CD4-positive, alpha-beta T cell treated with Interleukin-4 for 4 hours (primary cell): ENCODE results near the gene RBMS1.

Experiments
- DNase-seq: peaks from one replicate; pipeline ENCODE4 v3.0.0-alpha.2; 2020

RBMS1 gene, protein sequence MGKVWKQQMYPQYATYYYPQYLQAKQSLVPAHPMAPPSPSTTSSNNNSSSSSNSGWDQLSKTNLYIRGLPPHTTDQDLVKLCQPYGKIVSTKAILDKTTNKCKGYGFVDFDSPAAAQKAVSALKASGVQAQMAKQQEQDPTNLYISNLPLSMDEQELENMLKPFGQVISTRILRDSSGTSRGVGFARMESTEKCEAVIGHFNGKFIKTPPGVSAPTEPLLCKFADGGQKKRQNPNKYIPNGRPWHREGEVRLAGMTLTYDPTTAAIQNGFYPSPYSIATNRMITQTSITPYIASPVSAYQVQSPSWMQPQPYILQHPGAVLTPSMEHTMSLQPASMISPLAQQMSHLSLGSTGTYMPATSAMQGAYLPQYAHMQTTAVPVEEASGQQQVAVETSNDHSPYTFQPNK

DNA sequence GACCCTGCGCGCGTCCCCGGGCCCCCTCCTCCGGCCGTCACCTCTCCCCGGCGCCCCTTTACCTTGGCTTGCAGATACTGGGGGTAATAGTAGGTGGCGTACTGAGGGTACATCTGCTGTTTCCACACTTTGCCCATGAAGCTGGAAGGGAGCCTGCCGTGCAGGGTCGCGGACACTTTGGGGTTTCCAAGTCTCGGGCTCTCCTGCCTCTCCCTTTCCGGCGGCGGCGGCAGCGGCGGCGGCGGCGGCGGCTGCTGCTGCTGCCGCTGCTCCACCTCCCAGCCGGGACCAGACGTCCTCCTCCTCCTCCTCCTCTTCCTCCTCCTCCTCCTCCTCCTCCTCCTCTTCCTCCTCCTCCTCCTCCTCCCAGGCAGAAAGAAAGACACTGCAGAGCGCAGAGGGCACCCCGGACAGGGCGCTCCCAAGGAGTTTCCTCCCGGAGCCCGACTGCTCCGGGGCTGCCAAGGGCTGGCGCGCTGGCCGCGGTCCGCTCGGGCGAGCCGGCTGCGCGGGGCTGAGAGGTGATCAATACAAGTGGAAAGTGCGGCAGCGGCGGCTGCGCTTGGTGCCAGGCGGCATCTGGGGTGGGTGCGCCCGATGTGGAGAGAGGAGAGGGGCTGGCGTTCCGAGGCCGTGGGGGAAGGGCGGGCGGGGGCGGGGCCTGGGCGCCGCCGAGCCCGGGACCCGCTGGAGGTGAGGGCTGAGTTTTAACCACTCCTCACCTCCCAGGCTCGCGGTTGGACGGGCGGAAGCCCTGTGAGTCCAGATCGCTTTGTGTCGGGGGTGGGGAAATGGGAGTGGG lies at the start of gene RBMS1:
TSS of gene RBMS1 (minus strand) at position 581 of the 802 bp plus-strand sequence. CDS start at position 137, 444 bp downstream.
- DNase-seq: peak; percentile 35

DNA sequence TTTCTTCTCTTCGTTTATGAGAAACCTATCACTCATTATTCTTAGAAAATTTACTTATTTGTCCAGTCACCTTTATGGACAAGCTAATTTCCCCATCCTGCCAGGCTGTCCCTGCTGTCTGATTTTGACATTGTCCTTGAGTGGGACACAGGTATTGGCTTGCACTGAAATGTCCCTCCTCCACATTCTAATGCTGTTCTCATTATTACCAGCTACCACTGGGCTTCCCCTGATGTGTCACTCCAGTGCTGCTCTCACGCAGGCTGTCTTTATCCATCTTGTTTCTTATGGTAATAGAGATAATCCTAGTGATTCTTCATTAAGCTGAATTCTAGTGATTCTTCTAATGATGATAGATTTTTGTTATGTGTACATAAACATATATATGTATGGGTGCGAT lies 48.1 kb upstream of the RBMS1 start:
- DNase-seq: no peak

DNA sequence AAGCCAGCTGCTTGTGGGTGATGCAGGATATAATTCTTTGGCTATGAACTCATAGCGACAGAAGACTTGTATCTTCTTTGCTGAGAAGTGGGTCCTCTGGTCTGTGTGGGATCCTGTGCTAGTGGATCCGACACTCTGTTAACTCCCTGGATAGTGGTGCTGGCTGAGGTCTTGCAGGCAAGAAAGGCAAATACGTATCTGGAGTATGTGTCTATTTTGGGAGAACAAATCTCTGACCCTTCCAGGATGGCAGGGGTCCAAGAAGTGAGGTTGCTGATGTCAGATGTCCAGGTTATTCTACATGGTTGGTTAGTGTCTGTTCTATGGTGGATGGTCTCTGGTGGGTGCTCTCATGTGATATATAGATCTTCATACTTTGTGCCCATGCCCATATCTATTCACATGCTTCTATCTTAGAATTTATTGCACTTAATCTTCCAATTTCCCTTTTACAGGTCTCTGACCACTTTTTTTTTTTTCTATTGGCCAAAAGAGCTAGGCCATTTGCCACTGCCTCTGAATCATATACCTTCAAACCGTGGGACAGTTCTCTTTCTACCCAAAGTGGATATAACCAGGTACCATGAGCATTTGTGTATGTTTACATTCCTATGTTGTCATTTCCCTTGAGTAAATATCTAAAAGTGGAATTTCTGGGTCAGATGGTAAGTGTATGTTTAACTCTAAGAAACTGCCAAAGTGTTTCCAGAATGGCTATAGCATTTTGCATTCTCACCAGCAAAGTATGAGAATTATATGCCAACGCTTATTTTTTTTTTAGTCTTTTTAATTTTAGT lies 45.1 kb upstream of the RBMS1 start:
- no peak for DNase-seq

DNA sequence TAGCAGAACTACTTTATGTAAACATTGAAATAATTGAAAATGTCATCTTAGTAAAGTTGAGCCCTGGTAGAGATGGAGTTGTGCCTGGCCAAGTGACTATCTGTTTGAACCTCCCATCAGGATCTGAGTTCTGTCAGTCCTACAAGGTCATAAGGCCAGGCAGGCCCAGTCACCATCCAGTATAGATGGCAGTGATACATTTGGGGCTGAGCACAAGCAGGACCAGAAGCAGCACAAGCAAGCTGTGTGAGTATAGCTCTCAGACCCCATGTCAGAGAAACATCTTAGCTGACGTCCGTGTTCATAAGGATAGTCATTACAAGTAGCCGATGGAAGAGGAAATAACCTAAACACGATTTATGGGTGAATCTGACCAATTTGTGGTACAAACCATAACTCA lies 44.5 kb upstream of the RBMS1 start:
- DNase-seq: no peak

DNA sequence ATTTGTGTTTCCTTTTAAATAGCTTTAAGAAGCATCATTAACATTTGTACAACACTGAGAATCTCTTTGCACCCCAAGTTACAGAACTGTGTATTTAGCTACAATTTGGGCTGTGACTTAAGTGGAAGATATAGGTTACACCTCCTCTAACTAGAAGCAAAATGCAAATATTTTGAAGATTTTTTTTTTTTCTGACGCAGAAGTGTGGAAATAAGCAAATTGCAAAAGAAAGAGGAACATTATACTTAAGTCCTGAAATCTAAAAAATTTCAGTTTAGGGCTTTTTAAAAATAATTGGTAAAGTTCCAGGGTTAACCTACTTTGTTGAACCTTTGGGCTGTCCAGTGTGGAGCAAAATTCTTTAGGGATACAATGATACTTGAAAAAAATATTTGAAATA lies 41.4 kb upstream of the RBMS1 start:
- DNase-seq: no peak

DNA sequence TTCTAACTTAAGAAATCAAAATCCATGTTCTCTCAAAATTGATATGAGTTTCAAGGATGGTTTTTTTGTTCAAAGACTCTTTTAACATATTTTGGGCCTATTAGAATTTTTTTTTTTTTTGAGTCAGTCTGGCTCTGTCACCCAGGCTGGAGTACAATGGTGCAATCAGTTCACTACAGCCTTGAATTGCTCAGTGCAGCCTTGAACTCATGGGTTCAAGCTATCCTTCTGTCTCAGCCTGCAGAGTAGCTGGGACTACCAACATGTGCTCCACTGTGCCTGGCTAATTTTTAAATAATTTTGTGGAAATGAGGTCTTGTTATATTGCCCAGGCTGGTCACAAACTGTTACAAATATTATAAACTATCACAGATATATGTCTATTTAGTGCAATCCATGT lies 40.6 kb upstream of the RBMS1 start:
- no peak for DNase-seq

DNA sequence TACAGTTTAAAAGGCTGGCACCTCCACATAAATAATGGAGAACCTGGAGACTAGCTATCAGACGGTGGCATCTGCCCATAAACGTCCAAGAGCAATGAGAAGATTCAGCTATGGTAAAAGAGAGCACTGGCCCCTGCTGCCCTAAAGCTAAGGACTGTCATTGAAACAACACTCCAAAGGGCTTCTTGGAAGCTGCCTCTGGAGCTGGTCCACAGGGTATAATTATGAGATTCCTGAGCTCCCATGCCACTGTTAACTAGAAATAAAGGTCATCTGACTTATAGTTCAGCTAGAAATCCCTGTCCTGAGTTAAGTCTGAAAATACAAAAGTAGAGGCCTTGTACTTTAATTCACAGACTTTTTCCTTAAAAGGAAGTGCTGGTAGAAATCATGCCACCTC lies 39.9 kb upstream of the RBMS1 start:
- no peak for DNase-seq

DNA sequence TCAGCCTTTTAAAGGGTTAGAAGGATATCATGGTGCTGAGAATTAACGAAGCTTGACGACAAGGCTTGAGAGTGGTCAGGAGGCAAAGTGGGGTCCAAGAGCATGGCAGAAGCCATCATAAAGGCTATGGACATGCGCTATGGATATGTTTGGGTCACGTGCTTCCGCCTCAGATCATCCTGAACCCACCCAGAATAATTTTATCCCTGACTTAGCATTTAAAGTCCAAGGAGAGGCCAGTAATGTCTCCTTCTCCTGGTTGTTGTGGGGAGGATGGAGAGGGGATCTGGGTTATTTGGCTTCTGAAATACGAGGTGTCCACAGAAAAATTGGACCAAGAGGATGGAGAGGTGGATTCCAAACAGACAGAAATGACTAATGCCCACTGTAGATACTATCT lies 38.8 kb upstream of the RBMS1 start:
- DNase-seq: no peak

DNA sequence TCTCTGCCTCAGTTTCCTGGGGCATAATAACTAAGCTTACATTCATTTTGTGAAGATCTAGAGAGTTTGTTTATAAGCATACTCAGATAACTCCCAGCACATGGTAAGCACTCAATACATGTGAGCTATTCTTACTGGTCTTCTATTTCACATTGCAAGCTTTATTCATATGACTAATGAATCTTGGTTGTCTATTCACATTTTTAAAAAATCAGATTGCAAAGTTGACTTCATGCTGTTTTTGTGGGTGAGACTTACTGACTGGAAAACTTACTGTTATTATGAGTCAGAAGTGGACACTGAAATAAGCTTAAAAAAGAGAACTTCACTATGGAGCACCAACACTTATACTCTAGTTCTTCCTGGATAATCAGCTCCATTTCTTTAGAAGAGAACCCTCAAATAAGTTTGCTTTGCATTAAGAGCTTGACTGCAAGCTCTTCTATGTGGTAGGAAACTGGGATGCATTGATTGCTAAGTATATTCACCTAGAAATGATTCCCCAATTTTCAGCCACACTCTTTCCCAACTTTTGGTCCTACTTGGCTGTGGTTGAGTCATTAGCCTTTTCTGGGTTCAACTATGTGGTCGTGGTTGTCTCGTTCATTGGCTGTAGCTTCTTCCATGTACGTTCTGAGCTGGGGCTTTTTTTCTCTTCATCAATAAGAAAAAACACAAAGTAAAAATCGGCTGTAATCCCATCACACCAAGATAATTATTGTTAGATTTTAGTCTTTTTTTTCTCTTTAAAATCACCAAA lies 29.5 kb upstream of the RBMS1 start:
- DNase-seq: no peak

DNA sequence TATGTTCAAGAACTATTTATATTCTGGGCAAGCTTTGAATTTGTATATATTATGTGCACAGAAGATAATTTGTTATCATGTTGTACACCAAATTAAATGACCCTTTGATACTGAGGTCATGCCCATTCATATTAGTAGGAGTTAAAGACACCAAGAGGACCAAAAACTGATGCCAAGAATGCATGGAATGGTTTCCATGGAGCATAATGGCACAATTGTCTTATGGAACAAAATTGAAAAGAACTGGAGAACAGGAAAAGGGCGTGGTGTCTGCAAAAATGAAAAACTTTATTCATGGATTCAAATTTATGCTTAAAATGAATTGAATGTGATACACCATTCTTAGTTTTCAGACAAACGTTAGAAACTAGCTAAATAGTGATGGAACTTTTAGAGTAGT lies 24.1 kb upstream of the RBMS1 start:
- no peak for DNase-seq

DNA sequence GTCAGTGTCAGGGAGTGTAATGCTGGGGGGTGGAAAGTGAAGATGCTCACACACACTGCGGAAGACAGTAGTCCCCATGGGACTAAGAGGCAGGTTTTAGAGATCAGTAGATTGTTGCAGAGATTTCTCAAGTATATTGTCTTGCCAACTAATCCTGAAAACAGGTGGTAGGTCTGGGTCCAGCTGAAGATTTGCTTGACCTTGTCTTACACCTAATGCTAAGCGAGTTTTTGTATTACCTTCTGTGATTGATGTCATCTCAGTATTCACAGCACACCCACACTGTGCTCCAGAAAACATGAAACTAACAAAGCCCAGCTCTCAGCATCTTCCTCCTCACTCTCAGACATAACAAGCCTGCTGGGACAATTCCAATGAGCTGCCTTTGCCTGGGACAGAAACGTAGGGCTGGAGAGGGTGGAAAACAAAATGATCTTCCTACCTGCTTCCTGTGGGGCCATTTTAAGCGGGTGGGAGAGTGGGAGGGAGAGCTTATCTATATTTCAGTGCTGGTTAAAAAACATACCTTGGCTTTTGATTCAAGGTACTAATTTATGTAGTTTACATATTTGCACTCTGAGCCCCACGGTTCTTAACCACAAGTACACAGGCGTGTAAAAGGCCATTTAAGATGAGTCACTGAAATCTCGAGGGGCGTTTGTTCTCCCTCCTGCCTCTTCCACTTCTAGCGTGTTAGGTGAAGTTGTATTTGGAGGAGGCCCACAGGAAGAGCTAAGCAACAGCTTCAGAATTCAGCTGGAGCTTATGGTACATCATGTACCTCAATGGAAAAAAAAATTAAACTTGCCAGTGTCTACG lies 23.1 kb upstream of the RBMS1 start:
- DNase-seq: peak; percentile 11

DNA sequence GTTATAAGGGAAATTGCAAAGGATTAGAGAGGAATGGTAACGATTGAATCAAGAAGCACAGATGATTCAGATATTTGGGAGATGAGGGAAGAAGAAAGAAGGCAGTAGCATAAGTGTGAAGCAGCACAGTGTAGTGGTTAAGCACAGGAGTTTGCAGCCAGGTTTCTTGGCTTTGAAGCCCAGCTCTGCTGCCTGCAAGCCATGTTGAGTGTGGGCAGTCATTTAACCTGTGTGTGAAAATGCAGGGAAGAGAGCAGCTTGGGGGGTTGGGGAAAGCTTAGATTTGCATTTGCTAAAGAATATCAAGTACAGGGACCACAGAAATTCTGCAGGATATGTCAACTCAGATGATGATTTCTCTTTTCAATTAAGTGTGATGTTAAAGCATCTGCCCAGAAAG lies 21.5 kb upstream of the RBMS1 start:
- DNase-seq: no peak

DNA sequence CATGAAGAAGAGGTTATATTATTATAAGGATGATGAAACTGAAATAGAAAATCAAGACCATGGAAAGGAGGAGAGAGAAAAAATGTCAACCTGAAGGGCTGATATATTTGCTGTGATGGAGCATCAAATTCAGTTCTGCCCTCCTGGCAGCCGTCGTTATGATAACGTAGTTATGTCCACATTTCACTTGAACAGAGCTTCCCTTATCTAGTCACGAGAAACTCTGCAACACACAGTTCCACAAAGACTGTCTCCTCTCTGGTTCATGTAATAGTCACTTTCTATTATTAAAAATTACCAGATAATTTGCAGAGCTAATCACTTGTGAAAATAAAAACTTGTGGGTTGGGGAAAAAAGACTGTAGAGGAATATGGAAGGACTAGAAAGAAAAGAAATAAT lies 19.5 kb upstream of the RBMS1 start:
- no peak for DNase-seq

DNA sequence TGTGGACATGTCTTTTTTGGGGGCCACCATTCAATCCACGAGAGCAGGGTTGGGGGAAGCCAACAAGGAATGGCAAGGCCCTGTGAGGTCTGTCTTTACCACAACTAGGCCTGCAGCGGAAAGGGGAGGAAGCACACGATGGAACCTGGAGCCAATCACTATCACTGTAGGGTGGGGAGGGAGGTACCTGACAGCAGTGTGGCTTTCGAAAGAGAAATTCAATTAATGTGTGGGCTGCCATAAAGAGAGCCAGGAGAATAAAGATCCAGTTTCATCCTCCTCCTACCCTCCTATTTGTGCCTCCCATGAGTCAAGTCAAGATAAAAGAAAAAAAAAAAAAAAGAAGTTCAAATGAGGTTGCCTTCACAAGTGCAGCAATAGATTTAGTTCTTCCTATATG lies 18.9 kb upstream of the RBMS1 start:
- no peak for DNase-seq

DNA sequence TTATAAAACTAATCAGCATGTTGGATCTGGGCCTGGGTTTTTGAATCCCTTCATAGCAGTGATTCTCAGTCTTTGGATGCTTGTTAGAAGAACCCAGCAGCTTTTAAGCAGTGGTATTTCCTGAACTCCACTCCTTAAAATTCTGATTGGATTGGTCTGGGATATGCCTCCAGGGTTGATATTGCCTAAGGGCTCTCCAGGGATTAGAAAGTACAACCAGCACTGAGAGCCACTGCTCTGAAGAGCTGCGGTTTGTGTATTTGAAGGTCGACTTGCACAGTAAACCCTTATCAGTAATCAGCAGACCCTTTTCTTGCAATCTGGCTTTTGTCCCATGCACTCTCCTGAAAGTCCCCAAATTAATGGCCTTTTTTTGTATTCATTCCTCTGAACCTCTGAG lies 17.0 kb upstream of the RBMS1 start:
- DNase-seq: no peak

DNA sequence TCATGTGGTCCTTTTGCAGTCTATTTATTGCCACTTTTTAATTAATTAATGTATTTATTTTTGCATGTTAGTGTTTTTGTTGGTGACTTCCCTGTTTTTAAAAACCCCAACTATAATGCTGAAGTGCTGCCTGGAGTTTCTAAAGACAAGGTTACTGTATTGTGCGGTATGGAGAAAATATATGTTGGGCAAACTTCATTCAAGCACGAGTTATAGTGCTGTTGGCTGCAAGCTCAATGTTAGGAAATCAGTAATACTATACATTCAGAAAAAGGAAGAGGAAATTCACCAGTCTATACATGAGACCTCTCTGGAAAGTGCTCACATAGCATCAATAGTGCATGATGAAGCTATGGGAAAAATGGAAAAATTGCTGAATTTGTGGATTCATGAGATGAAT lies 15.4 kb upstream of the RBMS1 start:
- DNase-seq: no peak

DNA sequence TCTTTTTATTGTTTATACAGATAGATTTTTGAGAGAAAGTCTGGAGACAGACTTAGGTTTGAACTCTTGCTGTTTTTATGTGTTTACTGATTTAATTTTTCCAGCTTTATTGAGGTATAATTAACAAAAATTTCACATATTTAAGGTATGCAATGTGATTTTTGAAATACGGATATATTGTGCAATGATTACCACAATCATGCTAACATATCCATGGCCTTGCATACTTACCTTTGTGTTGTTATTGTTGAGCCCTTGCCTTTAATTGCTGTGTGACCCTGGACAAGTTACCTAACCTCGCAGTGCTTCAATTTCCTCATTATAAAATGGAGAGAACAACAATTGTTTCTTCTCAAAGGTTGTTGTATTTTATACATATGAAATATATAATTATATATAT lies 13.9 kb upstream of the RBMS1 start:
- DNase-seq: no peak

DNA sequence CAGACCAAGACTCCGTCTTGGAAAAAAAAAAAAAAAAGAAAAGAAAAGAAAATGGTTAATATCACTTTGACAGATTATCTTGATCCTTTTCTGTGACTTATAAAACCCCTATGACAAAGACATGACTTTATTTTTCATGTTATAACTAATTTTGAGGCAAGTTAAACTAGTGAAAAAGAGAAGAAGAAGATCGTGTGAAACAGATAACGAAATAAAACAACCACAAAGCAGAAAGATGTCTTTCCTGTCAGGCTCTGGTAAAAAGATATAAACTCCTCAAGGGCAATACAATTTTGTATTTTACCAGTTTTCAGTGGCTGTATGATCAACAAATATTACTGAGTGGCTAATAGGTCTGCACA lies 13.4 kb upstream of the RBMS1 start:
- peak; percentile 24 for DNase-seq

DNA sequence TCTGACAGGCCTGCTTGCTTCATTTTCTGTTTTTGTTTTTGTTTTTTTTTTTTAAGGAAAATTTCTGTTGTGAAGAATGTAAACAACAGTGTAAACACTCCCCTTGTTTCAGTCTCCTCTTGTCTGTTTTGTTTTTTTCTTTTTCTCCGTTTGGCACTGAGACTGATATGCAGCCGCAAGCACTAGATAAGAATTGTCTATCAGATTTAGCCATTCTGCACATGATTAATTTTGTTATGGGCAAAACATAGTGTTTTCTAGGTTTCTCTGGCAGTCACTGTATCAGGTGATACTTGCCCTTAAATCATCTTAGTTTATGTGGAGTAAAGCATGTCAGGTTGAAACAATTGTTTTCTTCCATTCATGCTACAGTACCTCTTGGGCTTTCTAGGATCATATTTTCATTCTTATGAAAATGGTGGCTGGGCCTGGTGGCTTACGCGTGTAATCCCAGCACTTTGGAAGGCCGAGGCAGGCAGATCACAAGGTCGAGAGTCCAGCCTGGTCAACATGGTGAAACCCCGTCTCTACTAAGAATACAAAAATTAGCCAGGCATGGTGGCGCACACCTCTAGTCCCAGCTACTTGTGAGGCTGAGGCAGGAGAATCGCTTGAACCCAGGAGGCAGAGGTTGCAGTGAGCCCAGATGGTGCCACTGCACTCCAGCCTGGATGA lies 12.9 kb upstream of the RBMS1 start:
- no peak for DNase-seq

DNA sequence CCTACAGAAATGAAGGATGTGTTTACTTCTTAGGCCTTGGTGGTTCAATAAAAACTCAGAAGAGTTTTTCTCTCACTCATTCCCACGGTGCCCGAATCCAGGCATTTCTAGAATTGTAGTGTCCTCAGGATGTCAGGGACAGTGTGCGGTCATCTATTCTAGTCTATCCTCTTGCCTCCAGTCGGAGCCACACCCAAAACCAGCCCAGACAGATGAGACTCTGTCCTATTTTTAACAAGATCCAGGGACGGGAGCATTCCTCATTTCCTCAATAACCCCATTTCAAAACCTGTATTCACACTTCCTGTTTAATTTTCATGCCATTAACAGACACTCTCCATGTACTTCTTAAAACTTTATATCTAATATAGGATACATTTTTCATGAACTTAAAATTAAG lies 11.6 kb upstream of the RBMS1 start:
- no peak for DNase-seq

DNA sequence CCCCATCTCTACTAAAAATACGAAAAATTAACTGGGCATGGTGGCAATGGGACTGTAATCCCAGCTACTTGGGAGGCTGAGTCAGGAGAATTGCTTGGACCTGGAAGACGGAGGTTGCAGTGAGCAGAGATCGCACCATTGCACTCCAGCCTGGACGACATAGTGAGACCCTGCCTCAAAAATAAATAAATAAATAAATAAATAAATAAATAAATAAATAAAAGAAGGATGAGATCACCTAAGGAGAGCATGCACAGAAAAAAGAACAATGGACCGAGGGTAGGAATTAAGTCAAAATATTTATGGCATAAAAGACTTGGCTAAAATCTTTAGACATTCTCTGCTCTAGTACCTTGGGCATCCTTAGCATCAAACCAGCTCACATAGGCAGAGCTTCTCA lies 8.9 kb upstream of the RBMS1 start:
- DNase-seq: no peak
